NCI-H1105 treated with DMSO at 0.1 percent for 48 hours (cell line): ENCODE results near the gene CACNG3.
"Not testable (repeated sequence)": the region's sequence is repeated elsewhere in the genome, so short reads cannot be mapped to it uniquely, and the experiment has no call there.

ENCODE experiments used
- DNase-seq: peaks from one replicate; lab custom pipeline; 2025; lab: John Stamatoyannopoulos, UW

The CACNG3 gene

DNA sequence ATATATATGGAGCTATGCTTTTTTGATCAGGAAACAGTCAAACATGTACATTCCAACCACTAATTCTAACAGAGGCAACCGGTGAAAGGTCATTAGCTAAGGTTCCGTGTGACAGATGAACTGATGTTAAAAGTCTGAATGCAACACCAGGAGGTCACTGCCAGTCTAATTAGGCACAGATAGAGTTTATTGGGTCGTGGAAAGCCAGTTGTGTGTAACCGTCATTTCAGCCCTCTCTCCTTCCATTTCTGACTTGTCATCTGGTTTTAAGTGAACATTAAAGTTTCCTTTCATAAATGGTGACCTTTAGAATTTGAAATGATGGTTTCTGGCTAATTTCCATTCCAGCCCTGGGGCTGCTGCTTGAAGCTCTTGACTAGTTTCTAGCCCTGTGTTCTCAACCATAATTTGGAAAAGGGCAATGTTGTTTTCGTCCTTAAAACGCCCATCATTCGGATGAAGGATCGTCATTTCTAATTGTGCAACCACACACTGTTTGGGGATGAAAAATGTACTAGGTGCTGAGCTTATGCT, 23.9 kb downstream of the CACNG3 start:
- no peak for DNase-seq

- DNase-seq, result no peak
Measured at GRCh38 chr16:24281466-24281865, 25.3 kb downstream of the CACNG3 start.

- no peak for DNase-seq
Measured at GRCh38 chr16:24282141-24282540, 26.0 kb downstream of the CACNG3 start.

- DNase-seq, result no peak
Measured at GRCh38 chr16:24286741-24287405, 30.7 kb downstream of the CACNG3 start.

DNA sequence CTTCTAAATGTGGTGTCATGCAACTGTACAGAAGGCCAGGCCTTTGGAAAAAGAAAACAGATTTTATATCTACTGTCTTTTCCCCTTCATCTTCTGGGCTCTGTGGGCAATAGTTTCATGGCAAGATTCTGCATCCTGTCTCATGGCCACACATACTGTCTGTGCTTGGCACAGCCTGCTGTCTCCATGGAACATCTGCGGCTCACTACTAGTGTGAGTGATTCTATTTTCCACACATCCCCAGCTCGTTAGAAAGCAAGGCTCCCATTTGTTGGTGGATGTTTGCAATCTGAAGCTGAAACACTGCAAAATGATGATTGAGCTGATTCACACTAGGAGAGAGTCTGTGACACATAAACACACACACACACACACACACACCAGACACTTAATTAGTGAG, 32.4 kb downstream of the CACNG3 start:
- DNase-seq, result no peak

- no peak for DNase-seq
Measured at GRCh38 chr16:24289166-24289700, 33.1 kb downstream of the CACNG3 start.

DNA sequence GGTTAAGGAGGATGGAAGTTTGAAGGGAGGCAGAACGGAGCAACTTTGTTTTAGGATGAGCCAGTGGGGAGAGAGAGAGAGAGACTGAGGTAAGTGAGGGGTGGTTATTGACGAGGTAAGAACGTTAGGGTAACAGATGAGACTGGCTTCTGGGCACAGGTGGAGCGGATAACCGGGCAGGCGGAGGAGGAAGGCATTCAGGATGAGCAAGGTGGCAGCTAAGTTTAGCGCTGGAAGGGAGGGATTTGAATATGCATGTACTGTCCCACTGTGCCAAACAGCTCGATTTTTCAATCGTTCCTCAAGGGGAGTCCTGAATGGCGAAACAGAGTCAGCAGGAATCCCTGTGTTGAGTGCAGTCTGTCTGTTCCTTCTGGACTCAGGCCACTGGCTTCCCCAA, 35.8 kb downstream of the CACNG3 start:
- DNase-seq, result peak; percentile 6

DNA sequence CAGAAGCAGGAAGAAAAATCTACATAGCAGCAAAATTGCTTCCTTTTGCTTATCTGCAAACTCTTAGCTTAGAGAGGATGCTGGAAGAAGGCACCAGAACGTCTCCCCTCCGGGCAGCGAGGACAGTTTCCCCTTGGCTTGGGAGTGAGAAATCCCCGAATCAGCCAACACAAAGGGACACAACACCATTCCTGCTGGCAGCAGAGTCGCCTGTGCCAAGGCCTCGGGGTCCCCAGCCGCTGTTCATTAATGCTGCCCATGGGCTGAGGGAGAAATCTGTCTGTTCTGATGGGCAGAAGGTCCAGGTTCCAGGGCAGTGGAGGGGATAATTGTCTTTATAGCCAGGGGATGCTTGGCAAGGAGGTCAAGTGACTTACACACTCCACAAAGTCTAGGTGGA, 38.0 kb downstream of the CACNG3 start:
- no peak for DNase-seq

DNA sequence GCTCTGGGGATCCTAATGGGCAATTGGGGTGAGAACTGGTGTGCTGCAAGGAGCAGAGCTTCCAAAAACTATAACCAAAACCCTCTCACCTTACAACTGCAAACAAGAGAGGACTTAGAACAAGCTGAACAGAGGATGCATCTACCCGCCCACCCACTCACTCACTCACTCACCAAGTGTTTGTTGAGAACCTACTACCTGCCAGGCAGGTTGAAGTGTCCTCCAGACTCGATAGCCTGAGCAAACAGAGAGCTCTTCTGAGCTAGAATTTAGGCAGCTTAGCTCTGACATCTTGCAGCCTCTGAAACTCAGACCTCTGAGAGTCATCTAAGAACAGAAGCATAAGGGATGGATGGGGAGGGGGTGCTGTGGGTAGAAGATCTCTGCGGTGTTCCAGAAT, 41.2 kb downstream of the CACNG3 start:
- no peak for DNase-seq

DNA sequence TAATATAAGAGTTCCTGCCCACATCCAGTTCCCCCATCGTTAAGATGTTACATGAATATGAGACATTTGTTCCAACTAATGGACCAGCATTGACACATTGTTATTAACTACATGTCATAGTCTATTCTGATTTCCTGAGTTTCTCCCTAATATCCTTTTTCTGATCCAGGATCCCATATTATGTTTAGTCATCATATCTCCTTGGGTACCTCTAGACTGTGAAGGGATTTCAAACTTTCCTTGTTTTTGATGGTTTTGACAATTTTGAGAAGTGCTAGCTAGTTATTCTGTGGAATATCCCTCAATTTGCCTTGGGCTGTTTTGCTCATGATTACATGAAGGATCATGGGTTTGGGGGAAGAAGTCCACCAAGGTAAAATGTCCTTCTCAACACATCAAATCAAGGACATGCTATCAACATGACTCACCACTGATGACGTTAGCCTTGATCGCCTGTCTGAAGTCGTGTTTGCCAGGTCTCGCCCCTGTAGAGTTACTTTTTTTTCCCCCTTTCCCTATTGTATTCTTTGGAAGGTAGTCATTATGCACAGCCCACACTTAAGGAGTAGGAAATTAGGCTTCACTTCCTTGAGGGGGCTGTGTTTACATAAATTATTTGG, 42.5 kb downstream of the CACNG3 start:
- no peak for DNase-seq

GRCh38 chr16:24300750-24301149, 44.6 kb downstream of the CACNG3 start:
- DNase-seq, result not testable (repeated sequence)

DNA sequence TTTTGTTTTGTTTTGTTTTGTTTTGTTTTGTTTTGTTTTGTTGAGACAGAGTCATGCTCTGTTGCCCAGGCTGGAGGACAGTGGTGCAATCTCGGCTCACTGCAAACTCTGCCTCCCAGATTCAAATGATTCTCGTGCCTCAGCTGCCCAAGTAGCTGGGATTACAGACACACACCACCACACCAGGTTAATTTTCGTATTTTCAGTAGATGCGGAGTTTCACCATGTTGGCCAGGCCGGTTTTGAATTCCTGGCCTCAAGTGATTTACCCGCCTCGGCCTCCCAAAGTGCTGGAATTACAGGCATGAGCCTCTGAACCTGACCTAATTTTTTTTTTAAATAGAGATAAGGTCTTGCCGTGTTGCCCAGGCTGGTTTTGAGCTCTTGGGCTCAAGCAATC, 46.5 kb downstream of the CACNG3 start:
- no peak for DNase-seq

DNA sequence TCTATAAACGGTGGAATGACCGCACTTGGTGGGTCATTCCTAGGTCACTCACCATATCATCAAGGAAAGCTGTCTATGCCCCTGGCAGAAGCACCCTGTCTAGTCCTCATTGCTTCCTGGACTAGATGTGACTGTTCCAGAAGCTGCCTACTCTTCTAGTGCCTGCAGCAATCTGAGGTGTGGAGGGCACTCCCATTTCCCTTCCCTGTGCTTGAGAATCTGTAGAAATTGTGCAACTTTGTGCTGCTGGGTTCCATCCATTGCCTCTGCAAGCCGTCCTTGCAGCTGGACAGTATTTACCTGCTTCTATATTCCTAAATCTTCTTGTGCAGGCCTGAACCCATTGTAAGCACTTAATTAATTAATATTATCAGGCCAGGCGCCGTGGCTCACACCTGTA, 52.1 kb downstream of the CACNG3 start:
- DNase-seq, result no peak

DNA sequence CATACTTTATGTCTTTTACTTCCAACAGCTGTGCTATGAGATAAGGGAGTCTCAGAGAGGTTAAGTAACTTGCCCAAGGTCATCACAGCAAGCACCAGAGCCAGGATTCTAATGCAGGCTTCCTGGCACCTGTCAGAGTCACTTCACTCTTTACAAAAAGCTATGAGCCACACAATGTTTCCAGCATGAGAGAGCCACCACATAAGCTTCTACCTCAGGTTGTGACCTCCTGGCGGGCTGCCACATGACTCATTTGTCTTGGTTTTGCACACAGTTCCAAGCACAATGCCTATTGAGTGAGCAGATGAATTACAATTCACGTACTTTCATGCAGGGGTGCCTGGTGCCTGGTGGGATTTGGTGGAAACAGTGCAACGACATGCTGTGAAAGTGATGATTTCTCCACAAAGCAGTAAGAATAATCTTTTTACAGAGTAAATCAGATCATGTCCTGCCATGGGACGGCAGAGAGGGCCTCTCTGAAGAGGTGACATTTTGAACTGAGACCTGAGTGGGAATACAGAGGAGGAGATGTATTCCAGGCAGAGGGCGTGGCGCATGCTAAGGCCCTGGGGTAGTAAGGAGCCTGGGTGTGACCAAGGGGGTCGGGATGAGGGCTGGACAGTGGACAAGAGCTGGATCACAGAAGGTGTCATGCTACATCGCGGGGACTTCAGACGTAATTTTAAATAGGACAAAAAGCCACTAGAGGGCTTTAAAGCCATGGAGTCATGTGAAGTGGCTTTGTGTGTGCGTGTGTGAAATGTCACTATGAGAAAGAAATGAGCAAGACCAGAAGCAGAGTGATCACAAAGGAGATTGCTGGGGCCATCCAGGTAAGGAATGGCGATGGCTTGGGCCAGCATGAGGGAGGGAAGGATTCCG, 53.4 kb downstream of the CACNG3 start:
- no peak for DNase-seq

DNA sequence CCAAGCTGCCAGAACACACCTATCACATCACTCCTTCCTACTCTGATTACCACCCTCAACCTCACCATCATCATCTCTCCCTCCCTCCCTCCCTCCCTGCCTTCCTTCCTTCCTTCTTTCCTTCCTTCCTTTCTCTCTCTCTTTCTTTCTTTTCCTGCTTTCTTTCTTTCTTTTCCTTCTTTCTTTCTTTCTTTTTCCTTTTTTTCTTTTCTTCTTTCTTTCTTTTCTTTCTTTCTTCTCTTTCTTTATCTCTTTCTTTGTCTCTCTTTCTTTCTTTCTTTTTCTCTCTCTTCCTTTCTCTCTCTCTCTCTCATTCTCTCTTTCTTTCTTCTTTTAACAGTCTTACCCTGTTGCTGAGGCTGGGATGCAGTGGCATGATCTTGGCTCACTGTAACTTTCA, 59.2 kb downstream of the CACNG3 start:
- no peak for DNase-seq

DNA sequence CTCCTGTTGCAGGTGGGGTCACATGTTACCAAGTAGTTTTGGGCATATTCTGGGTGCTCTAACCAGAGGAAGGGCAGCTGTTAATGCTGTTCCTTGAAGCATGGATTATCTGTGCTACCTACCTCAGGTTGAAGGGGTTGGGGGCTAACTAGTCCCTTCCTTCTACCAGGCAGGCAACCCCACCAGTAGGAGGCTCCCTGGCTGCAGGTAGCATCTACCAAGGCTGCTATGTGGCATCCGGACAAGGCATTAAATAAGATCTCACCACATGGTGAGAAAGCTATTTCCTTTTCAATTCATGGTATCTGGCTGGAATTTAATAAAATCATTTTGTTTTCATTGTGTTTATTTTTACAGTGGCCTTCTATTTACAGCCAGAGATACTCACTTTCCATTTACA, 62.5 kb downstream of the CACNG3 start:
- DNase-seq, result no peak

GRCh38 chr16:24319126-24319814, 63.1 kb downstream of the CACNG3 start:
- no peak for DNase-seq

DNA sequence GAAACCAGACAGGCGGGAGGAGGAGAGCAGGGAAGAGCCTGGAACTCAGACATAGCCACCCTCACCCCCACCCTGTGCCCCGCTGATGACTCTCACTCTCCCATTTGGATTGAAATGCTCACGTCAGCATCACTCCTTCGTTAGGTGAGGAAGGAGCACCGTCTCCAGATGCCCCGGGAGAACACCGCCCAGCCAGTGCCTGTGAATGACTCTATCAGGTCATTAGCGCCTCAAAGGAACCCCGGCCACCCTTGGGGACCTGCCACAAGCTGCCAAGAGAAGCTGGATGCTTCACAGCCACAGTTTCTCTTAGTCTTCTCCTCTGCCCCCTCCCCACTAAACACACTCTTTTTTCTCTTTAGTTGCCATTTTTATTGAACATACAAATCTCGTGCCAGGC, 66.0 kb downstream of the CACNG3 start:
- no peak for DNase-seq

DNA sequence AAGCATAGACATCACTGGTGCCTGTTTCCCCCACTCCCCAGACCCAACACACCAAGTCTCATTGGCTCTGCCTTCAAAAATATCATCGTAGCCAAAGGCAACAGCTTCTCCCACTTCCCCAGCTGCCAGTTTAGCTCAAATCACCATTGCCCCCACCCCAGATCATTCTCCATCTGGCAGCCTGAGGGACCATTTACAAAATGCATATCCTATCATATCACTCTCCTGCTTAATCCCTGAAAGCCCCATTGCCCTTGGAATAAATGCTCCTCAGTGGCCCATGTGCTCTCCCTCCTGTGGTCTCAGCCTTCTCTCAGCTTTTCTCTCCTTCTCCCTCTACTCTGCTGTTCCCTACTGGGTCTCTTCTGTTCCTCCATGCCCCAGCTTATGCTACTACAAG, 68.3 kb downstream of the CACNG3 start:
- no peak for DNase-seq

- no peak for DNase-seq
Measured at GRCh38 chr16:24328835-24329452, 72.8 kb downstream of the CACNG3 start.

- DNase-seq, result no peak
Measured at GRCh38 chr16:24332178-24332577, 76.0 kb downstream of the CACNG3 start.
